GM23338 (cell line): ENCODE measurements around the gene ACD. TPM values are rescaled to one million over a fixed set of nuclear protein-coding genes. Genes with fewer than 3 reads are reported as not detected.

Experiments used
- ATAC-seq: fragments of 200-7000 bp; cut with Tn5 transposase; 3 replicates; pipeline ENCODE4 v1.9.1; 2020
- DNase-seq: peaks from one replicate; pipeline ENCODE4 v3.0.0-alpha.2; 2015; ENCODE audit warnings: low spot score
- H2AFZ ChIP-seq: fragments of 200-600 bp; sonication (generic); 2 replicates; pipeline ENCODE4 v1.8.0; 2016; ENCODE audit warnings: antibody characterized with exemption, mild to moderate bottlenecking, moderate library complexity
- H3F3A ChIP-seq: fragments of 200-600 bp; sonication (generic); replicated peaks from 2 replicates; pipeline ENCODE4 v1.8.0; 2017; ENCODE audit warnings: antibody characterized with exemption, mixed run types, low read depth
- H3K27ac ChIP-seq: fragments of 200-600 bp; sonication (generic); 2 replicates; pipeline ENCODE4 v1.6.1; 2016; ENCODE audit warnings: low read depth
- H3K27me3 ChIP-seq: fragments of 200-600 bp; sonication (generic); 2 replicates; pipeline ENCODE4 v1.8.0; 2016; ENCODE audit warnings: mild to moderate bottlenecking, mixed run types, moderate library complexity; ENCODE audit not compliant: insufficient read depth
- H3K36me3 ChIP-seq: fragments of 200-600 bp; sonication (generic); 2 replicates; pipeline ENCODE4 v1.8.0; 2016; ENCODE audit warnings: mild to moderate bottlenecking; ENCODE audit not compliant: insufficient read depth
- H3K4me1 ChIP-seq: fragments of 200-600 bp; sonication (generic); 2 replicates; pipeline ENCODE4 v1.8.0; 2016; ENCODE audit warnings: mild to moderate bottlenecking, moderate library complexity; ENCODE audit not compliant: insufficient read depth
- H3K4me2 ChIP-seq: fragments of 200-600 bp; sonication (generic); 2 replicates; pipeline ENCODE4 v1.7.1; 2017; ENCODE audit warnings: mixed run types
- H3K4me3 ChIP-seq: fragments of 200-600 bp; sonication (generic); 2 replicates; pipeline ENCODE4 v1.6.1; 2016; ENCODE audit warnings: mixed run types
- H3K79me2 ChIP-seq: fragments of 200-600 bp; sonication (generic); replicated peaks from 2 replicates; pipeline ENCODE4 v1.8.0; 2017; ENCODE audit warnings: mild to moderate bottlenecking; ENCODE audit not compliant: insufficient read depth
- H3K9me2 ChIP-seq: fragments of 200-600 bp; sonication (generic); 2 replicates; pipeline ENCODE4 v1.8.0; 2017; ENCODE audit not compliant: insufficient read depth
- H4K20me1 ChIP-seq: fragments of 200-600 bp; sonication (generic); replicated peaks from 2 replicates; pipeline ENCODE4 v1.8.0; 2017; ENCODE audit warnings: mild to moderate bottlenecking; ENCODE audit not compliant: insufficient read depth
- H3K27ac Mint-ChIP-seq: 2 replicates; pipeline ENCODE4 v1.8.0; 2020; ENCODE audit warnings: inconsistent platforms, mild to moderate bottlenecking, moderate library complexity, mixed read lengths
- H3K27me3 Mint-ChIP-seq: 3 replicates; pipeline ENCODE4 v1.8.0; 2022; ENCODE audit warnings: low read depth, mild to moderate bottlenecking, moderate library complexity, mixed read lengths, inconsistent platforms; ENCODE audit not compliant: insufficient read depth, poor library complexity
- H3K36me3 Mint-ChIP-seq: 3 replicates; pipeline ENCODE4 v1.8.0; 2021; ENCODE audit warnings: low read depth, mild to moderate bottlenecking, inconsistent platforms, moderate library complexity, mixed read lengths
- H3K4me1 Mint-ChIP-seq: 3 replicates; pipeline ENCODE4 v1.8.0; 2020; ENCODE audit warnings: mild to moderate bottlenecking, inconsistent platforms, mixed read lengths
- H3K4me3 Mint-ChIP-seq: 3 replicates; pipeline ENCODE4 v1.8.0; 2021; ENCODE audit warnings: moderate library complexity, mild to moderate bottlenecking, inconsistent platforms, mixed read lengths
- H3K9me3 Mint-ChIP-seq: 3 replicates; pipeline ENCODE4 v1.8.0; 2020; ENCODE audit warnings: moderate library complexity, mild to moderate bottlenecking, inconsistent platforms, mixed read lengths
- NANOG ChIP-seq: IDR thresholded peaks from 2 replicates; pipeline ENCODE4 v1.6.1; 2016; ENCODE audit warnings: antibody characterized with exemption, borderline replicate concordance
- POLR2AphosphoS5 ChIP-seq: IDR thresholded peaks from 2 replicates; pipeline ENCODE4 v1.6.1; 2016; ENCODE audit warnings: antibody characterized with exemption, low read depth
- REST ChIP-seq: IDR thresholded peaks from one replicate; pipeline ENCODE4 v1.6.1; 2018; ENCODE audit warnings: antibody characterized with exemption; ENCODE audit not compliant: unreplicated experiment
- ZNF114 ChIP-seq: fragments of 250-450 bp; sonication (Bioruptor Pico); IDR thresholded peaks from 2 replicates; pipeline ENCODE4 v1.5.0; 2020; ENCODE audit warnings: mild to moderate bottlenecking, moderate library complexity
- ZNF462 ChIP-seq: fragments of 250-450 bp; sonication (Bioruptor Pico); IDR thresholded peaks from 2 replicates; pipeline ENCODE4 v1.5.0; 2020; ENCODE audit warnings: mild to moderate bottlenecking, moderate library complexity
- polyA plus RNA-seq: library from polyadenylated mRNA; unstranded; fragments of >200 nt; fragmentation: Nextera tagmentation; extraction: Ambion mirVana; gene quantifications from 2 replicates; pipeline ENCODE4 v1.2.1, GENCODE V29; 2016
- total RNA-seq: library from RNA; depleted of rRNA; stranded (reverse); fragments of >200 nt; shearing (Covaris generic); gene quantifications from 2 replicates; pipeline ENCODE4 v1.2.3, GENCODE V29; 2014
- TF ChIP-seq, protein P1 (sequence below), 2 experiments: fragments of 200-600 bp in 1 of 2; sonication (generic) in 1 of 2; conservative IDR thresholded peaks; 2 replicates each; pipeline versions ENCODE4 v1.5.1 to v1.6.1; 2016 to 2017; ENCODE audit warnings: antibody characterized with exemption in 2 of 2, low read depth in 2 of 2, mild to moderate bottlenecking in 2 of 2, moderate library complexity in 1 of 2

Gene ACD
- total and polyA plus RNA-seq, 2 experiments from 2014 or later, result 38.7 to 51.7 TPM

DNA sequence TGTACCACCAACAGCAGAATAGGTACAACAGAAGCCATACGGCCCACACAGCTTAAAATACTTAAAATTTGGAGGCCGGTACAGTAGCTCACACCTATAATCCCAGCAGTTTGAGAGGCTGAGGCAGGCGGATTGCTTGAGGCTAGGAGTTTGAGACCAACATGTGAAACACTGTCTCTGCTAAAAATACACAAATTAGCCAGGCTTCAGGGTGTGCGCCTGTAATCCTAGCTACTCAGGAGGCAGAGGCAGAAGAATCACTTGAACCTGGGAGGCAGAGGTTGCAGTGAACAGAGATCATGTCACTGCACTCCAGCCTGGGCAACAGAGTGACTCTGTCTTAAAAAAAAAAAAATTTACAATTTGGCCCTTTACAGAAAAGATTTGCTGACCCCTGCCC, 42.1 kb upstream of the ACD start (continued):
- TF ChIP-seq ZNF462 (CRISPR knock-in tag) (no peak), POLR2AphosphoS5 (no peak), NANOG (no peak), ZNF114 (CRISPR knock-in tag) (no peak), REST (no peak)

GRCh38 chr16:67701420-67701819, 41.4 kb upstream of the ACD start:
- Mint-ChIP-seq H3K4me1 (0 out of 3 replicates have a peak, but pooled peaks cover 2% of the 10 kb centered on the region), H3K9me3 (no peaks in the 10 kb centered on the region), H3K36me3 (peaks cover 6% of the 10 kb centered on the region; the same call in 2 of the 3 replicates), H3K27me3 (no peaks in the 10 kb centered on the region), H3K27ac (no peak overlapping the region), H3K4me3 (no peak overlapping the region)
- Histone ChIP-seq H4K20me1 (peaks cover 15% of the 10 kb centered on the region), H3K79me2 (peaks cover 69% of the 10 kb centered on the region), H3K36me3 (no peaks in the 10 kb centered on the region), H3K4me2 (no peak overlapping the region), H2AFZ (no peak overlapping the region), H3F3A (no peaks in the 10 kb centered on the region), H3K4me3 (no peak overlapping the region), H3K27me3 (no peaks in the 10 kb centered on the region), H3K4me1 (no peaks in the 10 kb centered on the region), H3K27ac (no peak overlapping the region), H3K9me2 (no peaks in the 10 kb centered on the region)
- DNase-seq (no peak), ATAC-seq (no peak)
- TF ChIP-seq, protein P1, sequence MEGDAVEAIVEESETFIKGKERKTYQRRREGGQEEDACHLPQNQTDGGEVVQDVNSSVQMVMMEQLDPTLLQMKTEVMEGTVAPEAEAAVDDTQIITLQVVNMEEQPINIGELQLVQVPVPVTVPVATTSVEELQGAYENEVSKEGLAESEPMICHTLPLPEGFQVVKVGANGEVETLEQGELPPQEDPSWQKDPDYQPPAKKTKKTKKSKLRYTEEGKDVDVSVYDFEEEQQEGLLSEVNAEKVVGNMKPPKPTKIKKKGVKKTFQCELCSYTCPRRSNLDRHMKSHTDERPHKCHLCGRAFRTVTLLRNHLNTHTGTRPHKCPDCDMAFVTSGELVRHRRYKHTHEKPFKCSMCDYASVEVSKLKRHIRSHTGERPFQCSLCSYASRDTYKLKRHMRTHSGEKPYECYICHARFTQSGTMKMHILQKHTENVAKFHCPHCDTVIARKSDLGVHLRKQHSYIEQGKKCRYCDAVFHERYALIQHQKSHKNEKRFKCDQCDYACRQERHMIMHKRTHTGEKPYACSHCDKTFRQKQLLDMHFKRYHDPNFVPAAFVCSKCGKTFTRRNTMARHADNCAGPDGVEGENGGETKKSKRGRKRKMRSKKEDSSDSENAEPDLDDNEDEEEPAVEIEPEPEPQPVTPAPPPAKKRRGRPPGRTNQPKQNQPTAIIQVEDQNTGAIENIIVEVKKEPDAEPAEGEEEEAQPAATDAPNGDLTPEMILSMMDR (conservative IDR thresholded peaks at IDR 0.05; ENCODE audit: low read depth in 2 of 2), result no peak
